ENCODE results near the gene CPN1. TPM values are rescaled to one million over a fixed set of nuclear protein-coding genes. Genes with fewer than 3 reads are reported as not detected.

The CPN1 gene
- total and polyA plus RNA-seq, 9 of the 15 experiments (the other 6 are each of a cell fraction or from before 2014, with no cell fraction given), result 0.15 to 0.17 TPM; not detected in 7

DNA sequence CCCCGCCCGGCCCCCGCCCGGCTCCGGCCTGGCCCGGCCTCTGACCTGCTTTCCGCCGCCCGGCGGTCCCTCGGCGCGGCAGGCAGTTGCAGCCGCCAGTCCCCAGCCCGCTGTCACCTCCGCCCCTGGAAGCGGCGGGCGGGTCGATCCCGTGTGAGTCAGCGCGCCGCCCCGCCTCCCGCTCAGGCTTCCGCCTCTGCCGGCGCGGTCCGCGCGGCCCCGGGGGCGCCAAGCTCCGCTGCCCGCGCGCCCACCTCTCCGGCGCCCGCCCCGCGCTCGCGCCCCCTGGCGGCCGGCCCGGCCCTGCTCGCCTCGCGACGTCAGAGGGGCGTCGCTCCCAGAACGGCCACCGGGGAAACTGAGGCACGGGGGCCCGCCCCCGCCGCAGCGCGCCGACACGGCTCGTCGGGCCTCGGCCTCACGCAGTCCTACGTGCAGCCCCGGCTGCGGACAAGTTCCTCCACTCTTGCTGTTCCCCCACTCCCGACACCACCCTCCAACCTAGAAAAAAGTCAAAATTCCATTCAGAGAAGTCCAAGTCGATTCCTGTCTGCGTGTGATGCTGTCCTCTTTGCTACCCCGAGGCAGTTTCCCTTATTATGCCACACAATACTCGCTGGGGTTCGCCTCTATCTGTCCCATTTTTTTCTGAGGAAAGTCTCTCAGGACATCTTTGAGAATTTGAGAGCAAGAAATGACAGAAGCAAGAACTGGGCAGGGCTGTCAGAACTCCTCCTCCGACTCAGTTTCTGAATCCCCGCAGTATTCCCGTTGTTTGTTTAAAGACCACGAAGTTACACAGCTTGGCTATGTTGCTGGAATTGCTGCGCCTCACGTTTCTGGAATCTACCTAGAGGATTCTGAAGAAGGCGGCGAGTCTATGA lies 71.6 kb downstream of the CPN1 start, which contains the start of gene DNMBP (continued):
- TF ChIP-seq, protein P1, sequence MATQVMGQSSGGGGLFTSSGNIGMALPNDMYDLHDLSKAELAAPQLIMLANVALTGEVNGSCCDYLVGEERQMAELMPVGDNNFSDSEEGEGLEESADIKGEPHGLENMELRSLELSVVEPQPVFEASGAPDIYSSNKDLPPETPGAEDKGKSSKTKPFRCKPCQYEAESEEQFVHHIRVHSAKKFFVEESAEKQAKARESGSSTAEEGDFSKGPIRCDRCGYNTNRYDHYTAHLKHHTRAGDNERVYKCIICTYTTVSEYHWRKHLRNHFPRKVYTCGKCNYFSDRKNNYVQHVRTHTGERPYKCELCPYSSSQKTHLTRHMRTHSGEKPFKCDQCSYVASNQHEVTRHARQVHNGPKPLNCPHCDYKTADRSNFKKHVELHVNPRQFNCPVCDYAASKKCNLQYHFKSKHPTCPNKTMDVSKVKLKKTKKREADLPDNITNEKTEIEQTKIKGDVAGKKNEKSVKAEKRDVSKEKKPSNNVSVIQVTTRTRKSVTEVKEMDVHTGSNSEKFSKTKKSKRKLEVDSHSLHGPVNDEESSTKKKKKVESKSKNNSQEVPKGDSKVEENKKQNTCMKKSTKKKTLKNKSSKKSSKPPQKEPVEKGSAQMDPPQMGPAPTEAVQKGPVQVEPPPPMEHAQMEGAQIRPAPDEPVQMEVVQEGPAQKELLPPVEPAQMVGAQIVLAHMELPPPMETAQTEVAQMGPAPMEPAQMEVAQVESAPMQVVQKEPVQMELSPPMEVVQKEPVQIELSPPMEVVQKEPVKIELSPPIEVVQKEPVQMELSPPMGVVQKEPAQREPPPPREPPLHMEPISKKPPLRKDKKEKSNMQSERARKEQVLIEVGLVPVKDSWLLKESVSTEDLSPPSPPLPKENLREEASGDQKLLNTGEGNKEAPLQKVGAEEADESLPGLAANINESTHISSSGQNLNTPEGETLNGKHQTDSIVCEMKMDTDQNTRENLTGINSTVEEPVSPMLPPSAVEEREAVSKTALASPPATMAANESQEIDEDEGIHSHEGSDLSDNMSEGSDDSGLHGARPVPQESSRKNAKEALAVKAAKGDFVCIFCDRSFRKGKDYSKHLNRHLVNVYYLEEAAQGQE (IDR thresholded peaks at IDR 0.05; ENCODE audit: borderline replicate concordance), result peak; percentile 41; the same call in 1 of the 2 replicates
- TF ChIP-seq, protein P1 (CRISPR knock-in tag; IDR thresholded peaks at IDR 0.05; ENCODE audit: low read depth), result no peak
- peak; percentile 65 for TF ChIP-seq BCOR (IDR thresholded peaks at IDR 0.05)
- peak; percentile 79; the same call in 1 of the 2 replicates for TF ChIP-seq CTBP1 (IDR thresholded peaks at IDR 0.05; ENCODE audit: borderline replicate concordance)
- peak; percentile 6; the same call in 1 of the 2 replicates for TF ChIP-seq PHF8 (IDR thresholded peaks at IDR 0.05; ENCODE audit: borderline replicate concordance, low read length)
- peak; percentile 55 for TF ChIP-seq HMGN3 (IDR thresholded peaks at IDR 0.05; ENCODE audit: borderline replicate concordance, extremely low read depth, insufficient read length, low read depth, low read length)
- no peak for TF ChIP-seq U2AF1 (optimal IDR thresholded peaks at IDR 0.05; ENCODE audit: low read depth, low read length)
- 0 out of 4 replicates have a peak, but pooled peaks of 1 of the 2 experiments have one; percentile 55 for TF ChIP-seq NONO (IDR thresholded peaks at IDR 0.05; ENCODE audit: low read depth in 2 of 2, low read length in 1 of 2)
- TF ChIP-seq, protein P2, sequence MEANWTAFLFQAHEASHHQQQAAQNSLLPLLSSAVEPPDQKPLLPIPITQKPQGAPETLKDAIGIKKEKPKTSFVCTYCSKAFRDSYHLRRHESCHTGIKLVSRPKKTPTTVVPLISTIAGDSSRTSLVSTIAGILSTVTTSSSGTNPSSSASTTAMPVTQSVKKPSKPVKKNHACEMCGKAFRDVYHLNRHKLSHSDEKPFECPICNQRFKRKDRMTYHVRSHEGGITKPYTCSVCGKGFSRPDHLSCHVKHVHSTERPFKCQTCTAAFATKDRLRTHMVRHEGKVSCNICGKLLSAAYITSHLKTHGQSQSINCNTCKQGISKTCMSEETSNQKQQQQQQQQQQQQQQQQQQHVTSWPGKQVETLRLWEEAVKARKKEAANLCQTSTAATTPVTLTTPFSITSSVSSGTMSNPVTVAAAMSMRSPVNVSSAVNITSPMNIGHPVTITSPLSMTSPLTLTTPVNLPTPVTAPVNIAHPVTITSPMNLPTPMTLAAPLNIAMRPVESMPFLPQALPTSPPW (CRISPR knock-in tag; IDR thresholded peaks at IDR 0.05), result peak; percentile 80
- TF ChIP-seq RFX5 (IDR thresholded peaks at IDR 0.05; ENCODE audit: low read depth, low read length), result no peak
- peak; percentile 4; the same call in 1 of the 2 replicates for TF ChIP-seq HCFC1 (IDR thresholded peaks at IDR 0.05; ENCODE audit: low read depth, low read length)
- peak; percentile 14 for TF ChIP-seq NEUROD1 (IDR thresholded peaks at IDR 0.05; ENCODE audit: borderline replicate concordance, low read depth, low read length, partially characterized antibody)
- TF ChIP-seq SMAD4 (CRISPR knock-in tag; conservative IDR thresholded peaks at IDR 0.05), result peak; percentile 74
- TF ChIP-seq ZFP30 (CRISPR knock-in tag; IDR thresholded peaks at IDR 0.05; ENCODE audit: borderline replicate concordance), result no peak
- peak; percentile 93 for TF ChIP-seq RB1 (IDR thresholded peaks at IDR 0.05; ENCODE audit: low read depth)
- no peak for TF ChIP-seq ATF1 (CRISPR knock-in tag; IDR thresholded peaks at IDR 0.05)
- peak; percentile 62; the same call in 1 of the 2 replicates for TF ChIP-seq ATF1 (tag; IDR thresholded peaks at IDR 0.05)
- TF ChIP-seq JUND (IDR thresholded peaks at IDR 0.05; ENCODE audit: borderline replicate concordance, low read depth, low read length), result peak; percentile 71
- no peak; the same call in 2 of the 3 replicates for TF ChIP-seq JUND (tag; IDR thresholded peaks at IDR 0.05; ENCODE audit: borderline replicate concordance, low read depth, low read length)

All from K562 (cell line).